Activated B cell treated with CpG ODN at 0.5 μM for 24 hours (primary cell): ENCODE results near the gene DNAH14. TPM values are rescaled to one million over a fixed set of nuclear protein-coding genes. Genes with fewer than 3 reads are reported as not detected.

Experiments used
- ATAC-seq: fragments of 200-7000 bp; cut with Tn5 transposase; one replicate; pipeline ENCODE4 v1.10.0; 2021; ENCODE audit warnings: low read depth, mild to moderate bottlenecking, moderate library complexity
- CTCF ChIA-PET: fragments of 350-600 bp; sonication (Branson Sonifier 250); formaldehyde crosslinking; loops from one replicate; lab custom pipeline; 2021; ENCODE audit warnings: antibody characterized with exemption; lab: Charles Lee
- POLR2A ChIA-PET: fragments of 350-600 bp; sonication (Branson Sonifier 250); formaldehyde crosslinking; loops from one replicate; lab custom pipeline; 2021; ENCODE audit warnings: antibody characterized with exemption; lab: Charles Lee
- DNase-seq: peaks from one replicate; pipeline ENCODE4 v3.0.0; 2022
- H3K27ac Mint-ChIP-seq: one replicate; pipeline ENCODE4 v1.8.0; 2020; ENCODE audit warnings: mixed read lengths
- H3K27me3 Mint-ChIP-seq: one replicate; pipeline ENCODE4 v1.8.0; 2021; ENCODE audit warnings: mixed read lengths
- H3K36me3 Mint-ChIP-seq: one replicate; pipeline ENCODE4 v1.8.0; 2021; ENCODE audit warnings: low read depth, mixed read lengths
- H3K4me1 Mint-ChIP-seq: one replicate; pipeline ENCODE4 v1.8.0; 2021; ENCODE audit warnings: mixed read lengths
- H3K4me3 Mint-ChIP-seq: one replicate; pipeline ENCODE4 v1.8.0; 2020; ENCODE audit warnings: mild to moderate bottlenecking, mixed read lengths
- H3K9me3 Mint-ChIP-seq: one replicate; pipeline ENCODE4 v1.8.0; 2020; ENCODE audit warnings: mixed read lengths
- intact Hi-C: fragments of 100-400 bp; cut with micrococcal nuclease; formaldehyde crosslinking; loops from one replicate; pipeline ENCODE4 v1.15.1; 2024
- total RNA-seq: library from RNA; stranded (reverse); gene quantifications from 2 replicates; pipeline ENCODE4 v1.2.3, GENCODE V29; 2022
- TF ChIP-seq, protein P1 (sequence below): fragments of 200-600 bp; IDR thresholded peaks from one replicate; pipeline ENCODE4 v1.8.0; 2022; ENCODE audit warnings: antibody characterized with exemption, mild to moderate bottlenecking

The DNAH14 gene
- total RNA-seq, 1 donor from 2014 or later: not detected

DNA sequence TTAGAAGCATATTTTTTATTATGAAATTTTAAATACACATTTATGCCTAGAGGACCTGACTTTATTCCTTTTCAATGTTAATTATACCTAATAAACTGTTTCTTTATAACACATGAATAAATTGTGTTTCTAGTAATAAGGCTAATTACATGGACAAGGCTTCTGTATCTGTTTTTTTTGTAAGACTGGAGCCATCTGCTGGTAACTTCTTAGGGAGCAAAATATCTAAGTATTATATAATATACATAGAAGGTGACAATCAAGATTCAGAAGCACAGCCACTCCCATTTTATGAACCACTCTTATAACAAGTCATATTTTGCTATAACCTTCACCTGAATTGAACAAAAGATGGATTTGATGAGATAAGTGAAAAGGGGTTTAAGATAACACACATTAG, 414.1 kb downstream of the DNAH14 start:
- Mint-ChIP-seq H3K27ac (no peak overlapping the region), H3K4me3 (no peak overlapping the region), H3K4me1 (no peaks in the 10 kb centered on the region), H3K27me3 (peaks cover 22% of the 10 kb centered on the region), H3K36me3 (no peaks in the 10 kb centered on the region), H3K9me3 (peaks cover 13% of the 10 kb centered on the region)
- CTCF ChIA-PET: no interaction called here
- intact Hi-C loops: loop anchor here (2.0 kb wide), 1 partner anchor 831 kb away; no protein-coding TSS in a partner anchor
- DNase-seq (no peak), ATAC-seq (no peak)
- POLR2A ChIA-PET: no interaction called here
- TF ChIP-seq, protein P1, sequence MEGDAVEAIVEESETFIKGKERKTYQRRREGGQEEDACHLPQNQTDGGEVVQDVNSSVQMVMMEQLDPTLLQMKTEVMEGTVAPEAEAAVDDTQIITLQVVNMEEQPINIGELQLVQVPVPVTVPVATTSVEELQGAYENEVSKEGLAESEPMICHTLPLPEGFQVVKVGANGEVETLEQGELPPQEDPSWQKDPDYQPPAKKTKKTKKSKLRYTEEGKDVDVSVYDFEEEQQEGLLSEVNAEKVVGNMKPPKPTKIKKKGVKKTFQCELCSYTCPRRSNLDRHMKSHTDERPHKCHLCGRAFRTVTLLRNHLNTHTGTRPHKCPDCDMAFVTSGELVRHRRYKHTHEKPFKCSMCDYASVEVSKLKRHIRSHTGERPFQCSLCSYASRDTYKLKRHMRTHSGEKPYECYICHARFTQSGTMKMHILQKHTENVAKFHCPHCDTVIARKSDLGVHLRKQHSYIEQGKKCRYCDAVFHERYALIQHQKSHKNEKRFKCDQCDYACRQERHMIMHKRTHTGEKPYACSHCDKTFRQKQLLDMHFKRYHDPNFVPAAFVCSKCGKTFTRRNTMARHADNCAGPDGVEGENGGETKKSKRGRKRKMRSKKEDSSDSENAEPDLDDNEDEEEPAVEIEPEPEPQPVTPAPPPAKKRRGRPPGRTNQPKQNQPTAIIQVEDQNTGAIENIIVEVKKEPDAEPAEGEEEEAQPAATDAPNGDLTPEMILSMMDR: no peak

GRCh38 chr1:225347123-225347683, 417.7 kb downstream of the DNAH14 start:
- Mint-ChIP-seq H3K36me3 (no peaks in the 10 kb centered on the region), H3K4me3 (no peak overlapping the region), H3K9me3 (peaks cover 13% of the 10 kb centered on the region), H3K27me3 (peaks cover 19% of the 10 kb centered on the region), H3K4me1 (no peaks in the 10 kb centered on the region), H3K27ac (no peak overlapping the region)
- ChIA-PET POLR2A (no interaction called here), CTCF (interaction anchor here (0.7 kb wide), 1 partner anchor 701 kb away, joined by 3 read pairs; no protein-coding TSS in a partner anchor)
- intact Hi-C loops: no loop called here
- TF ChIP-seq, protein P1: no peak
- ATAC-seq: no peak
- DNase-seq: no peak

- intact Hi-C loops: no loop called here
- TF ChIP-seq, protein P1: no peak
- no peaks in the 10 kb centered on the region for H3K4me1 Mint-ChIP-seq
- no peak overlapping the region for H3K4me3 Mint-ChIP-seq
- H3K27ac Mint-ChIP-seq: no peak overlapping the region
- H3K27me3 Mint-ChIP-seq: peaks cover 19% of the 10 kb centered on the region
- ATAC-seq (no peak), DNase-seq (no peak)
- POLR2A ChIA-PET: no interaction called here
- H3K36me3 Mint-ChIP-seq: no peaks in the 10 kb centered on the region
- H3K9me3 Mint-ChIP-seq: peaks cover 13% of the 10 kb centered on the region
- CTCF ChIA-PET: no interaction called here
Measured at GRCh38 chr1:225348400-225348799, 418.9 kb downstream of the DNAH14 start.

DNA sequence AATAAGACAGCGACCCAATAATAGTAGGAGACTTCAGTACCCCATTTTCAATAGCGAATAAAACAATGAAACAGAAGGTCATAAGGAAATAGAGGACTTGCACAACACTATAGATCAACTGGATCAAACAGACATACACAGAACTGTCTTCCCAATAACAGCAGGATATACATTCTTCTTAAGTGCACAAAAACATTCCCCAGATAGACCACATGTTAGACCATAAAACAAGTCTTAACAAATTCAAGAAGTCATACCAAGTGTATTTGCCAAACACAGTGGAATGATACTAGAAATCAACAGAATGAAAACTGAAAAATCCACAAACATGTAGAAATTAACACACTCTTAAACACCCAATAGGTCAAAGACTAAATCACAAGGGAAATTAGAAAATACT, 420.4 kb downstream of the DNAH14 start:
- CTCF ChIA-PET: no interaction called here

GRCh38 chr1:225350872-225351271, 421.4 kb downstream of the DNAH14 start:
- Mint-ChIP-seq H3K4me1 (no peaks in the 10 kb centered on the region), H3K4me3 (no peak overlapping the region), H3K36me3 (no peaks in the 10 kb centered on the region), H3K27ac (no peak overlapping the region), H3K27me3 (peaks cover 13% of the 10 kb centered on the region), H3K9me3 (peaks cover 13% of the 10 kb centered on the region)
- intact Hi-C loops: no loop called here
- no peak for DNase-seq
- no peak for ATAC-seq
- TF ChIP-seq, protein P1: no peak
- POLR2A ChIA-PET: no interaction called here
- CTCF ChIA-PET: no interaction called here

More for the DNA sequence above, 420.4 kb downstream of the DNAH14 start:
- POLR2A ChIA-PET: no interaction called here
- Mint-ChIP-seq H3K36me3 (no peaks in the 10 kb centered on the region), H3K4me3 (no peak overlapping the region), H3K9me3 (peaks cover 13% of the 10 kb centered on the region), H3K4me1 (no peaks in the 10 kb centered on the region), H3K27me3 (peaks cover 16% of the 10 kb centered on the region), H3K27ac (no peak overlapping the region)
- intact Hi-C loops: no loop called here
- TF ChIP-seq, protein P1: no peak
- DNase-seq (no peak), ATAC-seq (no peak)
